Nephron progenitor cell (in vitro differentiated cells): ENCODE data around the gene HOXC13.

Source experiments
- DNase-seq: peaks from one replicate; pipeline ENCODE4 v3.0.0; 2021
- H3K27ac Mint-ChIP-seq: 2 replicates; pipeline ENCODE4 v1.8.0; 2021; ENCODE audit warnings: mild to moderate bottlenecking, moderate library complexity, mixed read lengths
- H3K27me3 Mint-ChIP-seq: 2 replicates; pipeline ENCODE4 v1.8.0; 2021; ENCODE audit warnings: mild to moderate bottlenecking, low read depth, mixed read lengths; ENCODE audit not compliant: poor library complexity
- H3K36me3 Mint-ChIP-seq: 2 replicates; pipeline ENCODE4 v1.8.0; 2021; ENCODE audit warnings: low read depth, mixed read lengths
- H3K4me1 Mint-ChIP-seq: 2 replicates; pipeline ENCODE4 v1.8.0; 2021; ENCODE audit warnings: mixed read lengths
- H3K4me3 Mint-ChIP-seq: 2 replicates; pipeline ENCODE4 v1.8.0; 2021; ENCODE audit warnings: mild to moderate bottlenecking, moderate library complexity, mixed read lengths
- H3K9me3 Mint-ChIP-seq: 2 replicates; pipeline ENCODE4 v1.8.0; 2021; ENCODE audit warnings: mild to moderate bottlenecking, moderate library complexity, mixed read lengths
- CTCF ChIP-seq: fragments of 200-600 bp; sonication (generic); IDR thresholded peaks from 2 replicates; pipeline ENCODE4 v1.5.0; 2021; ENCODE audit warnings: antibody characterized with exemption

The HOXC13 gene

GRCh38 chr12:53970451-53970850 is 31.8 kb downstream of the HOXC13 start:
- Mint-ChIP-seq H3K27ac (no peak overlapping the region), H3K4me3 (no peak overlapping the region), H3K36me3 (no peaks in the 10 kb centered on the region), H3K4me1 (peaks cover 44% of the 10 kb centered on the region), H3K27me3 (peaks cover 99% of the 10 kb centered on the region), H3K9me3 (no peaks in the 10 kb centered on the region)
- no peak for TF ChIP-seq CTCF
- no peak for DNase-seq

- H3K9me3 Mint-ChIP-seq, result no peaks in the 10 kb centered on the region
- TF ChIP-seq CTCF, result no peak
- H3K27me3 Mint-ChIP-seq, result peaks cover 99% of the 10 kb centered on the region
- H3K27ac Mint-ChIP-seq, result no peak overlapping the region
- H3K4me3 Mint-ChIP-seq, result no peak overlapping the region
- H3K4me1 Mint-ChIP-seq, result peaks cover 47% of the 10 kb centered on the region
- no peaks in the 10 kb centered on the region for H3K36me3 Mint-ChIP-seq
- no peak for DNase-seq
Measured at GRCh38 chr12:53971129-53971528, 32.5 kb downstream of the HOXC13 start.

GRCh38 chr12:53971686-53972085 is 33.1 kb downstream of the HOXC13 start:
- DNase-seq, result no peak
- Mint-ChIP-seq H3K4me1 (peaks cover 47% of the 10 kb centered on the region), H3K27ac (no peak overlapping the region), H3K9me3 (no peaks in the 10 kb centered on the region), H3K27me3 (peaks cover 99% of the 10 kb centered on the region), H3K4me3 (peak overlapping the region; percentile 86), H3K36me3 (no peaks in the 10 kb centered on the region)
- no peak for TF ChIP-seq CTCF

- TF ChIP-seq CTCF, result no peak
- Mint-ChIP-seq H3K9me3 (no peaks in the 10 kb centered on the region), H3K36me3 (no peaks in the 10 kb centered on the region), H3K4me1 (peaks cover 51% of the 10 kb centered on the region), H3K4me3 (peak overlapping the region; percentile 86), H3K27me3 (peaks cover 99% of the 10 kb centered on the region), H3K27ac (no peak overlapping the region)
- no peak for DNase-seq
Measured at GRCh38 chr12:53972152-53972702, 33.6 kb downstream of the HOXC13 start.

GRCh38 chr12:53972722-53973235 is 34.1 kb downstream of the HOXC13 start, which contains the start of gene HOXC11:
Gene HOXC11 (plus strand): TSS chr12:53973126. CDS start chr12:53973242, 116 bp downstream.
- peaks cover 57% of the 10 kb centered on the region for H3K4me1 Mint-ChIP-seq
- no peaks in the 10 kb centered on the region for H3K36me3 Mint-ChIP-seq
- DNase-seq, result no peak

More at GRCh38 chr12:53972722-53973235, 34.1 kb downstream of the HOXC13 start, which contains the start of gene HOXC11:
- Mint-ChIP-seq H3K27ac (no peak within 1 kb of the TSS), H3K9me3 (no peaks in the 10 kb centered on the region), H3K4me3 (peak within 1 kb of the TSS; percentile 86), H3K27me3 (peaks cover 99% of the 10 kb centered on the region)
- TF ChIP-seq CTCF, result no peak
